Neutrophil (primary cell): ENCODE data around the gene GIMAP5.

Source experiments
- H3K27ac ChIP-seq: fragments of 200-600 bp; sonication (generic); 2 replicates; pipeline ENCODE4 v1.5.1; 2016; ENCODE audit warnings: mild to moderate bottlenecking, moderate library complexity
- H3K27me3 ChIP-seq: fragments of 200-600 bp; sonication (generic); 2 replicates; pipeline ENCODE4 v1.6.0; 2016; ENCODE audit warnings: mild to moderate bottlenecking
- H3K36me3 ChIP-seq: fragments of 200-600 bp; sonication (generic); 2 replicates; pipeline ENCODE4 v1.5.1; 2017
- H3K4me1 ChIP-seq, 2 experiments: fragments of 200-600 bp in 1 of 2; sonication (generic) in 1 of 2; 1 replicate in 1 of 2; 2 replicates in 1 of 2; pipeline versions ENCODE4 v1.5.1 to v1.6.1; 2013 to 2016; ENCODE audit warnings: low read depth in 1 of 2, low read length in 1 of 2, mild to moderate bottlenecking in 1 of 2, moderate library complexity in 1 of 2; ENCODE audit not compliant: control insufficient read depth in 1 of 2, insufficient read depth in 1 of 2
- H3K4me3 ChIP-seq, 2 experiments: fragments of 200-600 bp in 1 of 2; sonication (generic) in 1 of 2; 1 replicate in 1 of 2; 2 replicates in 1 of 2; pipeline ENCODE4 v1.5.1; 2013 to 2016; ENCODE audit warnings: low read depth in 1 of 2, low read length in 1 of 2, mild to moderate bottlenecking in 1 of 2, moderate library complexity in 1 of 2
- H3K9me3 ChIP-seq: fragments of 200-600 bp; sonication (generic); 2 replicates; pipeline ENCODE4 v1.5.1; 2016
- CTCF ChIP-seq: fragments of 200-600 bp; sonication (generic); IDR thresholded peaks from 2 replicates; pipeline ENCODE4 v1.5.1; 2016; ENCODE audit warnings: antibody characterized with exemption

GIMAP5 gene

DNA sequence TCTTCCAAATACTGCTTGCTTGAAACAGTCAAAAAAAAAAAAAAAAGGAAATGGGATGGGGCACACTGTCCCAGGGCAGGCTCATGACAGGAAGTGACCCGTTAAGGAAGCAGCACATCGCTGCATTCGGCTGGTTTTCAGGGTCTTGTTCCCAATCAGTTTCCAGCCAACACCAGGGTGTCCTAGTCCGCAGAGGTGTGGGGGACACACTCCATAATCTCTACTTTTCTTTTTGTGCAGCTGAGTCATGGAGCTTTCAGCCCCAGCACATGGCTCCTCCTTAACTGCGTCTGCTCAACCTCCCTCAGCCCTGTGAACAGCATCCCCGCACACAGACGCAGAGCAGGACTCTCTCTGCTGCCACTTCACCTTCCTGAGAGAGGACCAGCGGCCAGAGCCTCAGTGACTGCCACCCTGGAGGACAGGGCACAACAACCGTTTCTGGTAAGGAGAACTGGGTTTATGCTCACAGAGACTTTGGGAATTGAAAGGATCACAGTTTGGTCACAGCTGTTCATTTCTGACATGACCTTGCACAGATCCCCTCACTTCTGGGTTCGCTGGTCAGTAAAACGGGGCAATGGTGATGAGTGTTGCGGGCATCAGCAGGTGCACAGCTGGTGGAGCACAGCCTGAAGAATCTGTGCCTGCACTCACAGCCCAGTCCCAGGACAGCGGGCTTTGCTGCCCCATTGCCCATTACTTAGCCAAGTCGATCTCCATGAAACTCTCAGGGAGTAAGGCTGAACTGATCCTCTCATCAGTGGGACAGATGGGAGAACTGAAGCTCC, at the start of gene GIMAP5:
Gene GIMAP5, plus strand, starts transcription at position 154 of the 791 bp plus-strand sequence. CDS start 3,467 bp downstream, outside the sequence.
- Histone ChIP-seq H3K4me1 (peaks cover 9 to 10% of the 10 kb centered on the region in 2 experiments), H3K4me3 (no peak within 1 kb of the TSS)
- TF ChIP-seq CTCF = no peak

DNA sequence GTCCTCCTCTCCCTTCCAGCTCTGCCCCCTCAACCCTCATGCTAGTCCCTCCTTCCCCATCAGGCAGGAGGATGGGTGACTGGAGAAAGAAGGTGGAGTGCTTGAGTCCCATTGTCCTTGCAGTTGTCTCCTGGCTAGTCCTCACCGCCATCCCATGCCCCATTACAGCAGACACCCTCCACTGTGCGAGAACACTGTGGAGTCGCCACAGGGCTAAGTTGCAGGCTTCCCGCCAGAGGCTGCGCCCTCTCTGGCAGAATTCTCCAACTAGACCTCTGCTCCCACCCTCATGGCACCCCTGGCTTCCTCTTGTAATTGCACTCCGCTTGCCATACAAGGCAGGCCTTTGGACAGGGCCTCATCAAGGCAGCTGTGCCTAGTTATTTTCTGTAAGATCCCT, 48.6 kb upstream of the GIMAP5 start:
- no peaks in the 10 kb centered on the region for H3K9me3 ChIP-seq
- no peak for TF ChIP-seq CTCF
- H3K4me3 ChIP-seq = no peak overlapping the region
- H3K27ac ChIP-seq = no peak overlapping the region
- H3K36me3 ChIP-seq = peaks cover 9% of the 10 kb centered on the region
- no peaks in the 10 kb centered on the region for H3K27me3 ChIP-seq
- H3K4me1 ChIP-seq = peaks cover 16 to 24% of the 10 kb centered on the region in 2 experiments

More for the DNA sequence above, at the start of gene GIMAP5:
- Histone ChIP-seq H3K9me3 (no peaks in the 10 kb centered on the region), H3K27me3 (peaks cover 19% of the 10 kb centered on the region), H3K27ac (no peak within 1 kb of the TSS), H3K36me3 (no peaks in the 10 kb centered on the region)

DNA sequence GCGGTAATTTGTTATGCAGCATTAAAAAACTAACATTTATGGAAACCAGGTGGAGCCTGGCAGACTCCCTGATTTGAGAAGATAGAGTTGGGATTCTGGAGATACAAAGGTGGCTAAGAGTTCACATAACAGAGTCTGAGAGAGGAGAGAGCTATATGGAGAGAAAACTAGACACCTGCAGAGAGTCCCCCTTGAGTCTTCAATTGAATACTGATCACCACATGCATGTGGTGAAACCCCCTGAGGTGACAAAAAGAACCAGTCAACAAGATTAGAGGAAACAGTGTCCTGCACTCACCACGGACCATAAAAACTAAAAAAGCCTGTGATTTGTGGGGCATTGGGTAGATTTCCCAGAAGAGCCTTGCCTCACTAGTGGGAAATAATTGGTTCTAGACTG, 41.6 kb upstream of the GIMAP5 start:
- Histone ChIP-seq H3K4me1 (no peaks in the 10 kb centered on the region), H3K27ac (no peak overlapping the region), H3K9me3 (no peaks in the 10 kb centered on the region), H3K36me3 (no peaks in the 10 kb centered on the region), H3K27me3 (no peaks in the 10 kb centered on the region), H3K4me3 (no peak overlapping the region)
- TF ChIP-seq CTCF = no peak

GRCh38 chr7:150703209-150703608, 34.0 kb upstream of the GIMAP5 start:
- Histone ChIP-seq H3K4me3 (no peak overlapping the region), H3K4me1 (no peaks in the 10 kb centered on the region), H3K36me3 (no peaks in the 10 kb centered on the region), H3K9me3 (peaks cover 10% of the 10 kb centered on the region), H3K27me3 (no peaks in the 10 kb centered on the region), H3K27ac (no peak overlapping the region)
- TF ChIP-seq CTCF = no peak

GRCh38 chr7:150715293-150715692, 21.9 kb upstream of the GIMAP5 start:
- no peaks in the 10 kb centered on the region for H3K27me3 ChIP-seq
- peaks cover 32 to 39% of the 10 kb centered on the region in 2 experiments for H3K4me1 ChIP-seq
- peaks cover 4% of the 10 kb centered on the region for H3K36me3 ChIP-seq
- H3K27ac ChIP-seq = no peak overlapping the region
- TF ChIP-seq CTCF = no peak
- H3K4me3 ChIP-seq = no peak overlapping the region
- H3K9me3 ChIP-seq = no peaks in the 10 kb centered on the region
